OCI-LY1 (cell line): ENCODE results near the gene APOBEC2.

ENCODE experiments used
- H2AFZ ChIP-seq: fragments of 200-600 bp; sonication (generic), shearing (Covaris generic); 2 replicates; pipeline ENCODE4 v1.6.0; 2014; ENCODE audit warnings: antibody characterized with exemption, mild to moderate bottlenecking, low read length
- H3F3A ChIP-seq: fragments of 200-600 bp; sonication (generic), shearing (Covaris generic); 2 replicates; pipeline ENCODE4 v1.6.0; 2014; ENCODE audit warnings: mild to moderate bottlenecking, antibody characterized with exemption, low read length, moderate library complexity; ENCODE audit not compliant: insufficient read depth
- H3K27ac ChIP-seq: fragments of 200-600 bp; sonication (generic); 2 replicates; pipeline ENCODE4 v1.5.1; 2014; ENCODE audit warnings: low read length, mixed run types, mild to moderate bottlenecking, low read depth; ENCODE audit not compliant: poor library complexity, severe bottlenecking
- H3K27me3 ChIP-seq: fragments of 200-600 bp; sonication (generic); 2 replicates; pipeline ENCODE4 v1.6.0; 2014; ENCODE audit warnings: antibody characterized with exemption, mild to moderate bottlenecking, low read length, moderate library complexity; ENCODE audit not compliant: insufficient read depth
- H3K36me3 ChIP-seq: fragments of 200-600 bp; sonication (generic); 2 replicates; pipeline ENCODE4 v1.6.1; 2014; ENCODE audit warnings: mild to moderate bottlenecking, antibody characterized with exemption, low read length, moderate library complexity, mixed read lengths; ENCODE audit not compliant: insufficient read depth
- H3K4me1 ChIP-seq: fragments of 200-600 bp; sonication (generic); 2 replicates; pipeline ENCODE4 v1.5.1; 2014; ENCODE audit warnings: mild to moderate bottlenecking, low read length, moderate library complexity; ENCODE audit not compliant: insufficient read depth, severe bottlenecking
- H3K4me2 ChIP-seq: fragments of 200-600 bp; sonication (generic), shearing (Covaris generic); 2 replicates; pipeline ENCODE4 v1.6.1; 2014; ENCODE audit warnings: low read length
- H3K4me3 ChIP-seq: fragments of 200-600 bp; sonication (generic); 2 replicates; pipeline ENCODE4 v1.5.1; 2014; ENCODE audit warnings: low read length, low read depth, mild to moderate bottlenecking, mixed read lengths; ENCODE audit not compliant: poor library complexity, severe bottlenecking
- H3K79me2 ChIP-seq: fragments of 200-600 bp; shearing (Covaris generic); 2 replicates; pipeline ENCODE4 v1.6.1; 2016; ENCODE audit warnings: mixed run types, low read length, mixed read lengths; ENCODE audit not compliant: insufficient read depth
- H3K9ac ChIP-seq: fragments of 200-600 bp; sonication (generic), shearing (Covaris generic); 2 replicates; pipeline ENCODE4 v1.6.1; 2014; ENCODE audit warnings: mild to moderate bottlenecking, low read length, mixed read lengths
- H3K9me2 ChIP-seq: fragments of 200-600 bp; sonication (generic), shearing (Covaris generic); 2 replicates; pipeline ENCODE4 v1.6.1; 2014; ENCODE audit warnings: low read depth, mild to moderate bottlenecking, low read length, mixed read lengths
- H3K9me3 ChIP-seq: fragments of 200-600 bp; shearing (Covaris generic); 2 replicates; pipeline ENCODE4 v1.6.1; 2014; ENCODE audit warnings: low read length, mixed read lengths
- H4K20me1 ChIP-seq: fragments of 200-600 bp; sonication (generic), shearing (Covaris generic); 2 replicates; pipeline ENCODE4 v1.6.0; 2016; ENCODE audit warnings: mild to moderate bottlenecking, low read length; ENCODE audit not compliant: insufficient read depth
- CTCF ChIP-seq: fragments of 200-600 bp; sonication (generic), shearing (Covaris generic); IDR thresholded peaks from 2 replicates; pipeline ENCODE4 v1.5.1; 2017; ENCODE audit warnings: mild to moderate bottlenecking, antibody characterized with exemption, low read length, moderate library complexity, mixed read lengths
- EZH2 ChIP-seq: fragments of 200-600 bp; sonication (generic), shearing (Covaris generic); IDR thresholded peaks from 2 replicates; pipeline ENCODE4 v1.8.0; 2017; ENCODE audit warnings: borderline replicate concordance, mixed run types, mild to moderate bottlenecking, antibody characterized with exemption, low read length, moderate library complexity, mixed read lengths

APOBEC2 gene

GRCh38 chr6:41049521-41049920 lies 3.5 kb upstream of the APOBEC2 start:
- H3F3A ChIP-seq, result no peaks in the 10 kb centered on the region
- no peaks in the 10 kb centered on the region for H3K36me3 ChIP-seq
- H2AFZ ChIP-seq, result no peak overlapping the region
- TF ChIP-seq EZH2 (no peak), CTCF (no peak)
- H3K4me3 ChIP-seq, result no peak overlapping the region
- no peaks in the 10 kb centered on the region for H4K20me1 ChIP-seq
- H3K9me2 ChIP-seq, result no peaks in the 10 kb centered on the region
- no peaks in the 10 kb centered on the region for H3K9me3 ChIP-seq
- H3K4me1 ChIP-seq, result peaks cover 20% of the 10 kb centered on the region
- H3K9ac ChIP-seq, result no peak overlapping the region
- H3K4me2 ChIP-seq, result no peak overlapping the region
- no peak overlapping the region for H3K27ac ChIP-seq
- no peaks in the 10 kb centered on the region for H3K27me3 ChIP-seq
- H3K79me2 ChIP-seq, result no peaks in the 10 kb centered on the region

GRCh38 chr6:41049955-41050354 lies 3.0 kb upstream of the APOBEC2 start:
- Histone ChIP-seq H3K79me2 (no peaks in the 10 kb centered on the region), H4K20me1 (no peaks in the 10 kb centered on the region), H3K9ac (no peak overlapping the region), H3K9me3 (no peaks in the 10 kb centered on the region), H3F3A (no peaks in the 10 kb centered on the region), H3K4me3 (no peak overlapping the region), H2AFZ (no peak overlapping the region), H3K27ac (no peak overlapping the region), H3K4me1 (peaks cover 24% of the 10 kb centered on the region), H3K4me2 (no peak overlapping the region), H3K27me3 (no peaks in the 10 kb centered on the region), H3K9me2 (no peaks in the 10 kb centered on the region), H3K36me3 (no peaks in the 10 kb centered on the region)
- no peak for TF ChIP-seq CTCF
- TF ChIP-seq EZH2, result no peak

- no peak for TF ChIP-seq EZH2
- no peak for TF ChIP-seq CTCF
Measured at GRCh38 chr6:41050536-41050935, 2.5 kb upstream of the APOBEC2 start.

More at GRCh38 chr6:41050536-41050935, 2.5 kb upstream of the APOBEC2 start:
- Histone ChIP-seq H3K27ac (no peak overlapping the region), H3K36me3 (no peaks in the 10 kb centered on the region), H4K20me1 (no peaks in the 10 kb centered on the region), H3K4me2 (no peak overlapping the region), H3K79me2 (no peaks in the 10 kb centered on the region), H3K4me1 (peaks cover 28% of the 10 kb centered on the region), H3K9ac (no peak overlapping the region), H3K9me2 (no peaks in the 10 kb centered on the region), H3K9me3 (no peaks in the 10 kb centered on the region), H3F3A (no peaks in the 10 kb centered on the region), H3K27me3 (no peaks in the 10 kb centered on the region), H2AFZ (no peak overlapping the region), H3K4me3 (no peak overlapping the region)
